ENCODE measurements around the gene PSMA6. TPM values are rescaled to one million over a fixed set of nuclear protein-coding genes. Genes with fewer than 3 reads are reported as not detected.
"Not testable (repeated sequence)": the region's sequence is repeated elsewhere in the genome, so short reads cannot be mapped to it uniquely, and the experiment has no call there.

The PSMA6 gene
- total RNA-seq, 6 experiments from 2014 or later = 66.9 to 122 (median 81.1) TPM

GRCh38 chr14:35332517-35333263 is 40.5 kb downstream of the PSMA6 start:
- TF ChIP-seq CTCF (IDR thresholded peaks at IDR 0.05) = no peak
- no peak for TF ChIP-seq POLR2A (IDR thresholded peaks at IDR 0.05)
- H3K36me3 ChIP-seq = no peaks in the 10 kb centered on the region
- no peak for DNase-seq
- H3K4me1 ChIP-seq = peaks cover 0 to 41% (median 17%) of the 10 kb centered on the region in 4 donors
- 67% methylated on average over 6 of the region's 11 CpGs for WGBS (ENCODE audit: insufficient coverage, low coverage, low lambda C conversion rate, missing lambda C conversion rate)
- ATAC-seq = no peak
- no peak overlapping the region for H3K27ac ChIP-seq
- intact Hi-C loops (cut with DNase I) = no loop called here
- H3K4me3 ChIP-seq = no peak overlapping the region
- no peaks in the 10 kb centered on the region for H3K27me3 ChIP-seq
- H3K9me3 ChIP-seq = no peaks in the 10 kb centered on the region

- TF ChIP-seq CTCF (IDR thresholded peaks at IDR 0.05) (no peak), POLR2A (IDR thresholded peaks at IDR 0.05) (no peak)
- DNase-seq (no peak), ATAC-seq (no peak)
- Histone ChIP-seq H3K27me3 (no peaks in the 10 kb centered on the region), H3K9me3 (no peaks in the 10 kb centered on the region), H3K4me1 (peaks cover 0 to 47% (median 21%) of the 10 kb centered on the region in 4 donors), H3K27ac (no peak overlapping the region), H3K4me3 (no peak overlapping the region), H3K36me3 (no peaks in the 10 kb centered on the region)
- intact Hi-C loops (cut with DNase I) = no loop called here
- 53% methylated on average over 1 of the region's 8 CpGs for WGBS (ENCODE audit: insufficient coverage, low coverage, low lambda C conversion rate, missing lambda C conversion rate)
Observed at GRCh38 chr14:35333264-35333730, 41.1 kb downstream of the PSMA6 start.

- no peak for TF ChIP-seq POLR2A (IDR thresholded peaks at IDR 0.05)
- no peak for TF ChIP-seq CTCF (IDR thresholded peaks at IDR 0.05)
- Histone ChIP-seq H3K27ac (peak overlapping the region in 2 of 3 donors; percentile 40 to 59), H3K4me3 (no peak overlapping the region), H3K27me3 (no peaks in the 10 kb centered on the region), H3K4me1 (peaks cover 0 to 55% (median 25%) of the 10 kb centered on the region in 4 donors), H3K9me3 (no peaks in the 10 kb centered on the region), H3K36me3 (no peaks in the 10 kb centered on the region)
- ATAC-seq (no peak), DNase-seq (no peak)
- no CpG with 5 or more reads among the region's 15 CpGs for WGBS (ENCODE audit: insufficient coverage, low coverage, low lambda C conversion rate, missing lambda C conversion rate)
- intact Hi-C loops (cut with DNase I) = no loop called here
Observed at GRCh38 chr14:35333797-35334743, 41.9 kb downstream of the PSMA6 start.

GRCh38 chr14:35335388-35336092 is 43.4 kb downstream of the PSMA6 start:
- DNase-seq = peak in 2 of 3 donors; percentile 73 to 77
- peak in 2 of 4 donors; percentile 1 to 5 for ATAC-seq
- no peak for TF ChIP-seq POLR2A (IDR thresholded peaks at IDR 0.05)
- TF ChIP-seq CTCF (IDR thresholded peaks at IDR 0.05) = no peak
- Histone ChIP-seq H3K36me3 (no peaks in the 10 kb centered on the region), H3K4me3 (no peak overlapping the region), H3K4me1 (peaks cover 0 to 70% (median 32%) of the 10 kb centered on the region in 4 donors), H3K27ac (peak overlapping the region; percentile 72 to 98 (median 96)), H3K9me3 (no peaks in the 10 kb centered on the region), H3K27me3 (no peaks in the 10 kb centered on the region)
- 35% methylated on average over 7 of the region's 13 CpGs for WGBS (ENCODE audit: insufficient coverage, low coverage, low lambda C conversion rate, missing lambda C conversion rate)
- intact Hi-C loops (cut with DNase I) = loop anchor here (5.0 kb wide), 1 partner anchor 67 kb away; the partner anchor contains the start of gene NFKBIA (in 2 of the 2)

- H3K27me3 ChIP-seq, ATAC-seq, H3K36me3 ChIP-seq, H3K9me3 ChIP-seq, DNase-seq: not testable (repeated sequence)
- intact Hi-C loops (cut with DNase I) = loop anchor here (5.0 kb wide), 1 partner anchor 66 kb away; the partner anchor contains the start of gene NFKBIA (in 2 of the 2)
- 27% methylated on average over 3 of the region's 3 CpGs for WGBS (ENCODE audit: insufficient coverage, low coverage, low lambda C conversion rate, missing lambda C conversion rate)
- Histone ChIP-seq H3K4me3 (peak overlapping the region in 1 of 3 donors; percentile 15), H3K4me1 (peaks cover under 1 to 76% (median 35%) of the 10 kb centered on the region in 4 donors), H3K27ac (peak overlapping the region; percentile 72 to 98 (median 96))
Observed at GRCh38 chr14:35336171-35336493, 44.0 kb downstream of the PSMA6 start.
